HuH-7.5 (cell line): ENCODE measurements around the gene GFRA4.

ENCODE experiments used
- DNase-seq: peaks from one replicate; pipeline ENCODE4 v3.0.0; 2011; ENCODE audit warnings: low spot score

Gene GFRA4

DNA sequence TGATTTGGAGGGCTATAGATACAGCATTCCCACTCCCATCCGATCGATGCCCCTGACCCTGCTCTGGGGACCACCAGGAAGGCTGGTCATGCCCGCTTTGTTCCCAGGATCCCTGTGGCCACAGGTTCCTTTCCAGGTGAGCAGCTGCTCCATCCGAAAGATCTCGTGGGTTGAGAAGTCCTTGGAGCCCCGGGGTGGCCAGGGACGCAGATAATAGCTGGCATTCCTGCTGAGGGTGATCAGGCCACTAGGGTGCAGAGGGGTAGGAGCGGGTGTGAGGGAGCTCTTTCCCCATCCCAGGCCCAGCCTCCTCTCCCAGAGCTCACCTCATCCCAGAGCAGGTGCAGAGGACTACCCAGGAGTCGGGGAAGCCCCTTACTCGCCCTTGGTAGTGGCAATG is 11.2 kb upstream of the GFRA4 start:
- no peak for DNase-seq

DNA sequence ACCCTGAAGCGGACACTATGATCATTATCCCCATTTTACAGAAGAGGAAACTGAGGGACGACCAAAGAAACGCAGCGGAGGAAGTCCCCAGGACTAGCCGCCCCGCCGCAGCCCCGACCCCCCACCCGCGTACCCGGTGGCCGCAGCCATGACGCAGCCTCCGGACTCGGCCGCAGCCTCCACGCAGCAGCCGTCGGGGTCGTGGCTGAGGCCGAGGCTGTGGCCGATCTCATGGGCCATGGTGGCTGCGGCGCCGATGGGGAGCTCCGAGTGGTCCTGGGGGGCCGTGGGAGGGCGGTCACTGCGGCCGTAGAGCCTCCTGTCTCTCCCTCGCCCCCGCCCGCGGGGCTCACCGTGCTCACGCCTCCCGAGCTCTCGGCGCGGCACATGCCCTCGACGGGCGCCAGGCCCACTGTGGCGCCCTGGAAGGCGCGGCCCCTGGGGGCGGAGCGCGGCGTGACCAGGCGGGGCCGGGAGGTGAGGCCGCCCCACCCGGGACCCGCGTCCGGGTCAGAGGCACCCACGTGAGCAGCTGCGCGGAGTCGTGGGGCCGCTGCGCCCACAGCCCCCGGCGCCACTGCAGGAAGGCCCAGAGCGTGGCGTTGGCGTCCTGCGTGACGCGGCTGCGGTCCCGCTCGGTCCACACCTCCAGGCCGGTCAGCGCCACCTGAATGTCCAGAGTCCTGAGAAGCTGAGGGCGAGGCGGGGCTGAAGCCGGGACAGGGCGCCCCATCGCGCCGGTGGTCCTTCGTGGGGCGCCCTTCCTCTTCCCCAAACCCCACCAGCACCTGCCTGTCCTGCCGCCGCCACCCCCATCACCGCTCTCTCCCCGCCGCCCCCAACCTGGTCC is 10.2 kb upstream of the GFRA4 start:
- no peak for DNase-seq

DNA sequence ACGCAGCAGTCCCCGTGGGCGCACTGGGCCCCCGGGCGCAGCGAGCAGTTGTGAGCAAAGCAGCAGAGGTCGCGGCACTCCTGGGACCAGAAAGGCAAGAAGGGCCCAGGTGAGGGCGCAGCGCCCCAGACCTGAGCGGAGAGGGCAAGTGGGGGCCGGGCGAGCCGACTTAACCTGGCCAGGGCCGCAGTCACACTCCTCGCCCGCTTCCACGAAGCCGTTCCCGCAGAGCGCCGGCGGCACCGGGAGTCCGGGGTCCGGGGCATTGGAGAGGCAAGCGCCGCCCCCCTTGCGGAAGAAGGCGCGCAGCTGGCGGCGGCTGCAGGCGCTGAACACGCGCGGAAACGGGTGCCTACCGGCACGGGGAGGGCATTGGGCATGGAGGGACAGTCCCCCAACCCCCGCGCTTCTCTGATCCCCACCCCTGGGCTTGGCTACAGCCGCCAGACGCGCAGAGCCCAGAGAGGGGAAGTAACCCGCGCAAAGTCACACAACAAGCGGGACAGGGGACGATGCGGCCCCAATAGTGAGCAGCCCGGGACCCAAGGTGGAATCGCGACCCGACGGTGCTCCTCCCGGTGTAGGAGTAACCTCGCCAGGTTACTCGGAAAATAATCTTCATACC is 9.5 kb upstream of the GFRA4 start:
- no peak for DNase-seq

DNA sequence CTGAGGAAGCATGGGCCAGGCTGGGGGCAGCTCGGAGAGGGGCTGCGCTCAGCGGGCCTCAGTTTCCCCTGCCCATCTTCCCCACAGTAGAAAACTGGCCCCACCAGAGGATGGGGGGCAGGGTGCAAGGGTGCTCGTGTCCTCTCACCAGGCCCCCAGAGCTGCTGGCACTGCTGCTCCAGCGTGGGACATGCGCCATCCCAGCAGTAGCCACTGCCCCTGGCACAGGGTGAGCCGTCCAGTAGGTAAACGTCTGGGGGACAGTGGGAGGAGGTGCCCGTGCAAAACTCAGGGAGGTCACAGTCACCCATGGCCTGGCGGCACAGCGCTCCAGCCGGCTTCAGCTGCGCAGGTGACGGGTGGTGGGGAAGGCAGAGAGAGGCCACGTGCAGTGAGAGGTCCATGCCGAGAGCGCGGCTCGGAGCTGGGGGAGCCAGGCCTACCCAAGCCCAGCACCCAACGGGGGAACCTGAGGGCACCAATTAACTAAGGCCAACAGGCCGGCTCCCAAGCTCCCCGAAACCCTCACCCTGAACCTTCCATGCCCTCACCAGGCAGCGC is 8.9 kb upstream of the GFRA4 start:
- DNase-seq, result no peak

DNA sequence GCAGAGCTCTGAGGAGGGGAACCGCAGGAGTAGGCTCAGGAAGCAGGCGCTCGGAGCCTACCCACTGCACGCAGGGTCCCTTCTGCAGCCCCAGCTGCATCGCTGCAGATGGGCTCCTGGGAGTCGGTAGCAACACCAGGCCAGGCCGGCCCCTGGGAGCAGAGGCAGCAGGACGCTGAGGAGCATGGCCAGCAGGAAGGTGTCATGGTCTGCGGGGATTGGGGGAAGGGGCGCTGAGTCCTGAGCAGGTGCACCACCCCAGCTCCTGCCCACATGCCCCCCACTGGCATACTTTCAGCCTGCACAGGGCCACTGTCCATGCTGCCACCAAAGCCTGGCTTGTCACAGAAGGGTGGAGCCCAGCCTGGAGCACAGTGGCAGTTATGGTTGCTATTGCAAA is 7.7 kb upstream of the GFRA4 start:
- no peak for DNase-seq

DNA sequence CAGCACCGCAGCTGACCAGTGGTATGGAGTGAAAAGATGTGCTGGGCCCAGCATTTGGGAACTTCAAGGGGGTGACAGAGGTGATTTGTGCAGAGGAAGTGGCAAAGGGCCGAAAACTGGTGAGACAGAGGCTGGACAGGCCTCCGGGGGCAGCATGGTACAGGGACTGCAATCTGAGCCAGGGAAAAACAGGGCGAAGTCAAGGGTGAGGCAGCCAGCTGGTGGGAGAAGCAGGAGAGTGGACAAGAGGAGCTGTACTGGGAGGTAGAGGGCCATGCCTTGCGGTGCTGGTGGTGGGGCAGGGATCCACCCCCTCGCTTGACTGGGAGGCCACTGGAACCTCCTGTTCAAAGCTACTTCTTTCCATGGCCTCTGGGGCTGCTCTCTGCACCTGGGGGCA is 7.3 kb upstream of the GFRA4 start:
- no peak for DNase-seq

DNA sequence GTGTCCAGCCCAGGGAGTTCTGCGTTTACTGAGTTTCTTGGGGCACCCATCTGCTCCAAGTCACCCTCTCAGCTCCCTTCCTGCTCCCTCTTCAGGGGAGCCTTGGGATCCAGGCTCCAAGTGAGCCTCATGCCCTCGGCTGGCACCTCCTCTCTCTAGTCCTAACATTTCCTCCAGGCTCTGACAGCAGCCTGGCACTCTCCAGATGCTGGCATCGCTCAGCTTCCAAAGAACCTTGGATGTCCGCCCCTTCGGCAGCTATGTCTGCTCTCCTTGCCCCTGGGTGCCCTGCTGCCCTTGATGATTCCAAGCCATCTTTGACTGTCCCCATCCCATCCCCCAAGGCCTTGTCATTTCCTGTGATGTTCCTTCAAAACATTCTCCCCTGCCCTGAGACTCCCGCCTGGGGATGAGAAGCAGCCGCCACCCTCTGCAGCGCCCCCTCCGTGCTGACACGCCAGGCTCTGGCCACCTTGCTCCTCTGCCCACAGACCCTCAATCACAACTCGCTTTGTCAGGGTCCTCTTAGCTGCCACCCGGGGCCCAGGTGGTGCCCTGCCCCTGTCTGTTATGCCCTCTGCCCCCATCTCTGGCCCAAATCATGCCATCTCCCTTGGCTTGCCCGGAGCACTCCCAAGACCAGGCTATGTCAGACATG is 6.6 kb upstream of the GFRA4 start:
- DNase-seq, result no peak

DNA sequence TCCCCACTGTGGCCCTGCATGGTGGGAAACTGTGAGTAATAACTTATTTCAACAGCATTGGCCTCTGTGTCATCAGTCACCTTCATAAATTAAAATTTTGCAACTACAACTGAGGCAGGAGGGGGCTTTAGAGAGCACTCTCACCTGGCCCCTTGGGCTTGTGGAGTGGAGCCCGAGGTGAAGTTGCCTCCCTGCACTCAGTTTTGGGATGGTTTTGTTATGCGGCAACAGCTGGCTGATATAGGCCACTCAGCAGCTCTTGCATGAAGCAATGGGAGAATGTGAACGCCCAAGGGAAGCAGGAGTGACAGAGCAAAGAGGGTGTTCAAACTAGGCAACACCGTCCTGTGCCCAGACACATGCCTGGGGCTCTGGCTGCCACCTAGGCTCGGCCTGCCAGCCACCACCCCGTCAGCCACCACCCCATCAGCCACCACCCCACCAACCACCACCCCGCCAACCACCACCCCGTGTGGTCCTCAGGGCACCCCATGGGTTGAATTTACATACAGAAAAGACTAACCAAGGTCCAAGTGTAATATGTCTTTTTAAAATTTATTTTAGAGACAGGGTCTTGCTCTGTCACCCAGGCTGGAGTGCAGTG is 4.3 kb upstream of the GFRA4 start:
- no peak for DNase-seq

DNA sequence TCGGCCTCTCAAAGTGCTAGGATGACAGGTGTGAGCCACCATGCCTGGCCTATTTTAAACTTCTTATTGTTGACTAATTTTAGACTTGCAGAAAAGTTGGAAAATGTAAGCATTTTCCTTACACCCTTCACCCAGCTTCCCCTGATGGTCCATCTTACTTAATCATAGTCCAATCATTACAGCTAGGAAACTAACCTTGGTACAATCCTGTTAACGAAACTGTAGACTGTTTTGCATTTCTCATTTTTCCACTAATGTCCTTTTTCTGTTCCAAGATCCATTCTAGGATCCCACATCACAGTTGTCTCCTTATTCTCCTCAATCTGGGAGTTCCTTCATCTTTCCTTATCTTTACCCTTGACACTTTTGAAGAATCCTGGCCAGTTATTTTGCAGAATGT is 659 bp upstream of the GFRA4 start:
- no peak for DNase-seq

DNA sequence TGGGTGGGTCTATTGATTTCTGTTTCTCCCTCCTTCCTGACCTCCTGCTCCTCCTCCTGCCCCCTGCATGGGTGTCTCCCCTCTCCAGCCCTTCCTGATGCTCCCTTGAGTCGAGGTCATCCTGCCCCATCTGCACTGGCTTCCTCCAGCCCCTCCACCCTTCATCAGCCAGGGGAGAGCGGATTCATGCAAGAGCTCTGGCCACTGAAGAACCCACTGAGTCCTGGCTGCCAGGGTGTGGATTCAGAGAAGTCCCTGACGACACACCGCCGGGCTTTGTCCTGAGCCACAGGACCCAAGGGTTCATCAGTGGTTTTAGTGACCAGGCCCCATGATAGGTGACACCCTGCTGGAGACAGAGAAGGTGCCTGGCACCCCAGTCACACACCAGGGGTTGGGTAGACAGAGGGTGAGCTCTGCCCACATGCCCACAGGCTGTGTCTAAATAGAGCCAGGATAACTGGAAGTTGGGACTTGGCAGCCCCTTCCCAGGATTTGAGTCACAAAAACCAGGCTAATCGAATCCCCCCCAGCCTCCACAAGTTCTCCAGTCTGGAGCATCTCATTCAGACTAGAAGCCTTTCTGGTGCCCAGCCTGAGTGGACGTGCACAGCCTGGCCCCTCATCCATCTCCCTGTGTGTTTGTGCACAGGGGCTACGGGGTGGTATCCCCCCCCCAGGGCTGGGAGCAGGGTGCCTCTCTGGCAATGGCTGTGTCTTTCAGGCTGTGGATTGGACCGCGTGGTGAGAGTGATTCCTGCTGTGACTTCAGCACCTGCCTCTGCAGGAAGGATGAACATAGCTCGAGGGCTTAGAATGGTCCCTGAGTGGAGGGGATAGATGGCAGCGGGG is 1.2 kb downstream of the GFRA4 start:
- DNase-seq, result no peak

DNA sequence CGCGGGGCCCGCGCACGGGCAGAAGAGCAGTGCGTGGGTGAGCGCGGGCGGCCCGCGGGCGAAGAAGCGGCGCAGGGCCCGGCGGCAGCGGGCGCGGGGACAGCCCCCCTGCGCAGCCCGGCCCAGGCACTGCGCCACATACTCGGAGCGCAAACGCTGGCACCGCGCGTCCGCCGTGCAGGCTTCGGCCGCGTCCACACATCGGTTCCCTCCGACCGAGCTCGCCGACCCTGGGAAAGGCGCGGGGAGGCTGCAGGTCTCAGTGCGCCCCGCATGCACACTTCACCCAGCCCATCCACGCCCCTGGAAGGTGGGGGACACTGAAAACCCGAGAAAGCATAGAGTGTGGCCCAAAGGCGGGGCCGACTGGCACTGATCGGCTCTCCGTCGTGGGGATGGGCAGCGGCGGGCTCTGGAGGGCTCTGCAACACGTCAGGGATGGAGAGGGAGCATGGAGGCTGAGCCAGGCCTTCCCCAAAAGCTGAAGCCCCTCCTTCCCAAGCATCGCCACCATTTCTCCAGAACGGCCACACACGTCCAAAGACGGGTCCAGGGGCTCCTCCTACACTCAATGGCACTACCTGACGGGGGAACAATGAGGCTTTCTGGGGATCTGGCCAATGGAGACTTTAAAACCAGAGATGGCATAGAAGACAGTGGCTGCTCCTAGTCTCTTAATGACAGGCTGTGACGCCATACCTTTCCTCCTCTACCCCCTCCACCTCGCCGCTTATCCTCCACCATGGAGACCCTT is 2.0 kb downstream of the GFRA4 start:
- DNase-seq, result no peak

DNA sequence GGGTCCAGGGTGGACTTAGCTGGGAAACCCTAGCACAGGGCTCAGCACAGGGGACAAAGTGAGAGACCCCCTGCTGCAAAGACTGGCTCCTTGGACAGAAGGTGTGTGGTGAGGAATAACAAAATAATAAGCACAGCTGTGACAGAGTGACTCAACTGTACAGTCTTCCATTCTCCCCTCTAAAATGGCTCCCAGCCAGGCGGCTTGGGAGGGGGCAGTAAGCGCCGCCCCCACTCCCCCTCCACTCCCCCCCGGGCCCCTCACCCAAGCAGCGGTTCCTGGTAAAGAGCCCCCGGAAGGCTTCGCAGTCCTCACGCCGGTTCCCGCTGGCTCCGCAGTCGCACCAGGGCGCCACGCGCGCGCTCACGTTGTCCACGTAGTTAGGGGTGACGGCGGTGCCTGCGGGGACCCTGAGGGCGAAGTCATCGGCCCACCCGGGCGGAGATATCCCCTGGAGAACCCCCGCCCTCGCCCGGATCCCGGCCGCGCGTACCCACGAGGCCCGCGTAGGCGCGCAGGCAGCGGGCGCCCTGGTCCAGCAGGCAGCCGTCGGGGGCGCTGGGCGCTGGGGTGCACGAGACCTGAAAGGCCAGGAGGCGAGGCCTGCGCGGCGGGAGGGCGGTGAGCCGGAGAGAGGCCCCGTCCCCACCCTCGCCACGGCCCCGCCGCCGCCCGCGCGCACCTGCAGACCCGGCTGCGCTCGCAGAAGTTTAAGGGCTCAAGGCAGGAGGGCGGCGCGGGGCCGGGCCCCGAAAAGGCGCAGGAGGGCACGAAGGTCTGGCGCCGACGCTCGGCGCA is 2.7 kb downstream of the GFRA4 start:
- no peak for DNase-seq

DNA sequence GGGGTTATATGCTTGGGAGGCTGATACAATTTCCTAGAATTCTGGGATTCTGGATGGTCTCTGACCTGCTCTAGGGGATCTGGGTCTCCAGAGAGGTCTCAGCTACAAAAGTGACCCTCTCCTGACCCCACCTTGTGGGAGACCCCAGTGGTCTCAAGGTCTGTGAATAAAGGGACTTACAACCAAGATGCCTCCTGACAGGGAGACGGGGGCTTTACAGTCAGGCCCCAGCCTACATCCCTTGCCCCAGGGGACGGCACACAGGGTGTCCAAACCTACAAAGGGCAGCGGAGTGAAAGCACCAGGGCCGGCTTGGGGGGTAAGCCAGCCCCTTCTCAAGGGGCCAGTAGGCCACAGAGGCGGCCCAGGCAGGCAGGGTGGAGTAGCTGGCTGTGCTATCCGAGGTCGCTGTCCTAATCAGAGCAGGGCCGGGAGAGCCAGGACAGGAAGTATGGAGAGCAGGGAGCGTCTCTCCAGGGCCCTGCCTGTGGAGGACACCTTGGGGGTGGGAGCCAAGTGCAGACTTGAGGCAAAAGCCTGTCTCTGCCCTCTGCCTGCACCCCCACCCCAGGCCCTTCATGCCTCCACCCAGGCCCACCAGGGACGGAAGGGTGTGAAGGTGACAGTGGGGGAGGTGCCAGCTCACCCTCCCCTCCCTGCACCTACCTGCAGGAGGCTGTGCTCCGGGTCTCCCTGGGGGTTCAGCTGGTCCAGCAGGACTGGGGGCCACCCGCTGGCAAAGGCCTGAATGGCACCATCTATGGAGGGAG is 3.5 kb downstream of the GFRA4 start:
- DNase-seq, result no peak

DNA sequence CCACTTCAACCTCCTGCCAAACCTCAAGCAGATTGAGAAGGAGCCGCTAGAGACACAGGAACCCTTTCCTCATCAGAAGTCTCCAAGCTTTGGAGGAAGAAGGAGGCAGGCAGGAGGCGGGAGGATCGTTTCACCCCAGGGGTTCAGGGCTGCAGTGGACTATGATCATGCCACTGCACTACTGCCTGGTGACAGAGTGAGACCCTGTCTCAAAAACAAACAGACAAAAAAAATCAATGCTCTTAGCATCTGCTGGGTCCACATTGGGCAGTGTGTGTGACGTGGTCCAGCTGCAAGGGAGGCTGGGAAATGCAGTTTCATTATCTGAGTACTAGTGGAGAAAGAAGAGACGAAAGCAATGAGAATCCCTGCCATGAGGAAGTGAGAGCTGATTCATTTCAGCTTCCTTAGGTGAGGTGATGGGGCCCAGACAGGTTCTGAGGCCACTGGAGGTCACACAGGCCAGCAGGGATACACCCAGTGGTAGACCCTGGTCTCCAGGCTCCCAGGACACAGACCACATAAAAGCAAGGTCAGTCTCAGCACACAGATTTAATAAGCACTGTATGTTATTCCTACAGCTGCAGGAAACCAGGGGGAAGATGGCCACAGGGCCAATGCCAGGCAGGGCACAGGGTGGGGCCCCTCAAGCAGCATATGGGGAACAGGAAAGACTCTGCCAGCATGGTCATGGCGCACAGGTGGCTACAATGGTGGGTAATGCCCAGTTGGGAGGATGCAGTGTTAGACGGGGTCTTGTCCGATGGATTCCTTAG is 4.3 kb downstream of the GFRA4 start:
- no peak for DNase-seq

DNA sequence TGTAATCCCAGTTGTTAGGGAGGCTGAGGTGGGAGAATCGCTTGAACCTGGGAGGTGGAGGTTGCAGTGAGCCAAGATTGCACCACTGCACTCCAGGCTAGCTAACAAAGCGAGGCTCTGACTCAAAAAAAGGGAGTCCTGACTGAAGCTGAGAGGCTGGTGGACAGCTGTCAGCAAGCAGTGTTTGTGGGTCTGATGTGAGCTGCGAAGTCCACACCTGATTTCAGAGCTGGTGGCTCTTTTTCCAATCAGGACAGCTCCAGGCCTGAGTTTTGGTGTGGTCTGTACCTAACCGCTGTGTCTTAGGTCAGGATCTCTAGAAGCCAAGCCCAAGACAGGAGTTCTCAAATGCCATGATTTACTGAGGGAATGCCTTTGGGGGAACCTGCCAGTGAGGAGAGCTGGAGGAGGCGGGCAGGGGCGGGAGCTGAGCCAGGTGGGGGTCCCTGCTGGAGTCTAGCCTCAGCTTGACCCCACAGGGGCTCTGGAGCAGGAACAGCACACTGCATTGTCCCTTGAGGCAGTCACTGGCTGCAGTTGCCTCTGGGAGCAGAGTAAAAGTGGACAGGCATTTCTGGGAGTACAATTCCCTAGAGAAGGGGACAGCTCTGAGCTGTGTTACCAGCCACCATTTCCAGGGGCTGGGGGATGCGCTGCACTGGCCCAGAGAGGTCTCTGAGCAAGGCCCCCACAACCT is 5.0 kb downstream of the GFRA4 start:
- no peak for DNase-seq

DNA sequence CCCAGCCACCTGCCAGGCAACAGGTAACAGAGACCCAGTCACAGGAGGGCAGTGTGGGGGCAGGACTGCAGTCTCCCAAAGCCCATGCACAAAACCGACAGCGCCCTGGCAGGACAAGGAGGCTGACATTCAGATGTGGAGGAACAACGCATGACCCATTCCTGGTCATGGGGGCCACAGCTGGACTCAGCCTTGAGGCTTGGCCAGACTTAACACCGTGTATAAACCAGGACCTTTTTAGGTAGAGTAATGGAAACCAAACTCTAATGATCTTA is 8.1 kb downstream of the GFRA4 start:
- no peak for DNase-seq

DNA sequence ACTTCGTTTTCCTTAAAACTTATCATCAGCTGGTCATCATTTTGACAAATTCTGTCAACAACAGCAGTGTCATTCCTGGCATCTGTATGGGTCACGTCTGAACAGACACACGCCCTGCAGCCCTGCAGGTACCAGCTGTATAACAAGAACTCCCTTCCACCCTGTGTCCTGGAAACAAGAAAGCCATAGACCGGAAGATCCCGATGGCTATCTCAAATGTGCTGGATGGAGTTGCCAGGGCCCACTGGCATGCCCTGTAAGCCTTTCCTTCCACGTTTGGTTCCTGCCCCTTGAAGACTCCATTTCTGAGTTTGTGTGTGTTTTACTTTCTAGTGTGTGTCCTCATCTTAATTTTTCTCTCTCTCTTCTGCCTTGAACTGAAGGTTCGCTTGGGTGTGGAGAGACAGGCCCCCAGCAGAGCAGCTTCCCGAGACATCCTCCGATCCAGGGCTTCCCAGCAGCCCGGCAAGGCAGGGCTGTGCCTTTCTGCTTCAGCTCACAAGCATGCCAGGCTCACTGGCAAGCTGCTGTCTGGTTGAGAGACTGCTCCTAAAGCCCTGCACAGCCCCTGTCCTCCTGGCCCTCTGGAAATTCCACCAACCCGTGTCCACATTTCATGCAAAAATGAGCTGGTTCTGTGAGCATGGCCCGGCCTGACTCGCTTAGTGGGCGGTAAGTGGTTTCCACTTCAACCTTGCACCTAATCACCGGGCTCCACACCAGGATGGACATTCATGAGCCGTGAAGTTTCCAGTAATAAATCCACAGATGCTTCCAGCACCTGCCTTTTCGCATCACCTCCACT is 8.7 kb downstream of the GFRA4 start:
- DNase-seq, result no peak
